GM12878 (cell line): ENCODE data around the gene NME8.

Source experiments
- CBX3 ChIP-seq: fragments of 200-600 bp; sonication (generic); IDR thresholded peaks from 2 replicates; pipeline ENCODE4 v1.6.1; 2016; ENCODE audit warnings: low read depth, borderline replicate concordance
- CTCF ChIP-seq, 3 experiments: IDR thresholded peaks in 2 of 3; conservative IDR thresholded peaks in 1 of 3; 2 replicates each; pipeline ENCODE4 v1.5.1; 2011; ENCODE audit warnings: low read depth in 3 of 3, low read length in 3 of 3, mild to moderate bottlenecking in 3 of 3, control low read depth in 2 of 3, moderate library complexity in 2 of 3, inconsistent platforms in 1 of 3, mixed read lengths in 1 of 3; ENCODE audit not compliant: control insufficient read depth in 2 of 3, insufficient read depth in 1 of 3; ENCODE audit errors: extremely low read depth in 1 of 3
- EZH2 ChIP-seq: IDR thresholded peaks from 2 replicates; pipeline ENCODE4 v1.6.1; 2012; ENCODE audit warnings: low read depth, mild to moderate bottlenecking, control low read depth, inconsistent platforms, low read length, borderline replicate concordance; ENCODE audit not compliant: control insufficient read depth
- FOXK2 ChIP-seq: fragments of 450-650 bp; IDR thresholded peaks from 2 replicates; pipeline ENCODE4 v1.6.1; 2017; ENCODE audit warnings: mild to moderate bottlenecking, moderate library complexity
- REST ChIP-seq: IDR thresholded peaks from 2 replicates; pipeline ENCODE4 v1.6.1; 2012; ENCODE audit warnings: mild to moderate bottlenecking, low read depth, low read length
- SIN3A ChIP-seq: IDR thresholded peaks from 2 replicates; pipeline ENCODE4 v1.6.1; 2012; ENCODE audit warnings: low read depth, low read length, improper control_type of control experiment
- SMC3 ChIP-seq: IDR thresholded peaks from 2 replicates; pipeline ENCODE4 v1.6.1; 2011; ENCODE audit warnings: low read length, improper control_type of control experiment, borderline replicate concordance
- SP1 ChIP-seq: IDR thresholded peaks from one replicate; pipeline ENCODE4 v1.6.1; 2011; ENCODE audit warnings: low read depth, low read length
- YY1 ChIP-seq: IDR thresholded peaks from 2 replicates; pipeline ENCODE4 v1.6.1; 2011; ENCODE audit warnings: low read depth, mild to moderate bottlenecking, low read length
- ZNF24 ChIP-seq: fragments of 450-650 bp; IDR thresholded peaks from 2 replicates; pipeline ENCODE4 v1.6.1; 2017; ENCODE audit warnings: antibody characterized with exemption, mild to moderate bottlenecking
- ZNF274 ChIP-seq: IDR thresholded peaks from one replicate; pipeline ENCODE4 v1.8.0; 2011; ENCODE audit not compliant: insufficient read length, insufficient read depth

- TF ChIP-seq SMC3, result peak; percentile 68; the same call in 1 of the 2 replicates
- TF ChIP-seq EZH2, result no peak
- TF ChIP-seq SP1, result no peak
- TF ChIP-seq CTCF (IDR thresholded peaks at IDR 0.05 in 2 of 3, conservative IDR thresholded peaks at IDR 0.05 in 1 of 3; ENCODE audit: control insufficient read depth in 2 of 3, extremely low read depth in 1 of 3, insufficient read depth in 1 of 3, low read depth in 3 of 3, low read length in 3 of 3), result peak; percentile 72 to 74 (median 73)
- no peak for TF ChIP-seq ZNF24
- TF ChIP-seq YY1, result no peak
- no peak for TF ChIP-seq SIN3A
- no peak for TF ChIP-seq ZNF274
- TF ChIP-seq FOXK2, result no peak
- TF ChIP-seq CBX3, result no peak
- TF ChIP-seq REST, result no peak
These were observed 68.6 kb downstream of the NME8 start, which contains the start of gene SFRP4 for GRCh38 chr7:37916673-37917660.
